ENCODE measurements around the gene ALG12.
A peak's percentile ranks its signal among the peaks of the same experiment; 100 is the strongest.

The ALG12 gene

DNA sequence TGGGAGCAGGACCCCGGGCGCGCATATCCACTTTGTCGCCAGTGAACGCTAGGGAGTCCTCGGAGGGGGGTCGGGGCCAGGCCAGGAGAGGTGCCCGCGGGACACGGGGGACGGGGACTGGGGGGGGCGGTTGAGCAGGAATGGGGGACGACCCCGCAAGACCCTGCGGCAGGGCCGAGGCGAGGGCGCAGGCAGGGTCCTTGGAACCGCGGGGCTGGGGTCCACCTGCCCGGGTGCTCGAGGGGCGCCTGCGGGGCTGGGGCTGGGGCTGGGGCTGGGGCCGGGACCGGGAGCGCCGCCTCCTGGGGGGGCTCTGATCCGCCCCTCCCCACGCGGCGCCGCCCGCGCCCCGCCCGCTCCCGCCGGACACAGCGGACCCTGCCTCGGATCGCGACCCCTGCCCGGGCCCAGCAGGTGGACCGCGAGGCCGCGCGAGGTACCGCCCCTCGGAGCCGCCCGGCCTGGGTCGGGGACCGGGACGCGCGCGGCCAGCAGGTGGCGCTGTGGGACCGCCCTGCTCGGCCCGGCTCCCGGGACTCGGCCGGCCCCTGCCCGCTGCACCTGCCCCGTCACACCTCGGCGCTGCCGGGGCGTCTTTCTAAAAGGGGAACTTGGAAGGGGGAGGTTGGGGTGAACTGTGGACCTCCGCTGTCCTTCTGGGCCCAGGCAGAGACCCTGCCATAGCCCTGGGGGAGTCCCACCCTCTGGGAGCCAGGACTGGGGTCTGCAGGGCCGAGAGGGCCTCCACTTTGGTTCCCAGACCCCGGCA lies 11.2 kb upstream of the ALG12 start:
- DNase-seq = peak; percentile 36

DNA sequence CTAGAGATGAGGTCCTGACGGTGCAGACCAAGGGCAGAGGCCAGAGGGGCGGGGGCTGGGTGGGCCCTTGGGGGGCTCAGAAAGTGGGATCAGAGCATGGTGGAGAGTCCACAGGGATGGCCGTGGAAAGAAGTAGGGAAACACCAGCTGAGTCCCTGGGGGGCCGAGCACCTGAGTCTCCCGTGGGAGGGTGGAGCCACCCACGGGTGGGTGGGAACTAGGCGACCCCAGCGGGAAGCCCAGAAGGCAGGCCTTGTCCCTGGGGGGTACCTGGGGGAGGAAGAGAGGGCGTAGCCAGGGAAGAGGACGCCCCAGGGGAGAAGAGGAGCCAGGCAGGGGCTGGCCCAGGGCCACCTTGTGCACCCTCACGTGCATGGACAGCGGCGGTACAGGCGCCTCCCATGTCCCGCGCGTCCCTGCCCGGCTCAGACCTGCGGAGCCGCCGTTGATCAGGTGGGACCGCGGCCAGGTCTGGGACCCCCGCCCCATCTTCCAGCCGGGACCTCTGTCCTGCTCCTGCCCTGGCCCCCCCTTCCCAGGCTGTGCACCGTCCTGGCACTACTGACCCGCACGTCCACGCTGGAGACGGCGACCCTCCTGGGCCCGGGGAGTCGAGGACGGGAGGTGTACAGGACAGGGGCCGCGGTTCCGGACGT lies 10.4 kb upstream of the ALG12 start:
- DNase-seq = no peak

DNA sequence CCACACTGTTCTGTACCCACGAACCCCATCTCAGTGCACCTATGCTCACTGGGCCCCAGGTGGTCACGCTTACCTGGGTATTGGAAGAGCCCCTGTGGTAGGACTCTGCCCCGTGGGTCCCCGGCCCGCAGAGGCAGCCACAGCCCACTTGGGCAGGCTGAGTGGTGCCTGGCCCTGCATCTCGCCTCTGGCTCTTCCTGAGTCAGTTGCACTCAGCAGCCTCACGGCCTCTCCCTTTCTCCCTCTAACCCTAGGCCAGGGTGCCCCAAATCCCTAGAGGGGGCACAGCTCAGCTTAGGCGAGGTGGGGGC lies 9.9 kb upstream of the ALG12 start:
- no peak for DNase-seq

DNA sequence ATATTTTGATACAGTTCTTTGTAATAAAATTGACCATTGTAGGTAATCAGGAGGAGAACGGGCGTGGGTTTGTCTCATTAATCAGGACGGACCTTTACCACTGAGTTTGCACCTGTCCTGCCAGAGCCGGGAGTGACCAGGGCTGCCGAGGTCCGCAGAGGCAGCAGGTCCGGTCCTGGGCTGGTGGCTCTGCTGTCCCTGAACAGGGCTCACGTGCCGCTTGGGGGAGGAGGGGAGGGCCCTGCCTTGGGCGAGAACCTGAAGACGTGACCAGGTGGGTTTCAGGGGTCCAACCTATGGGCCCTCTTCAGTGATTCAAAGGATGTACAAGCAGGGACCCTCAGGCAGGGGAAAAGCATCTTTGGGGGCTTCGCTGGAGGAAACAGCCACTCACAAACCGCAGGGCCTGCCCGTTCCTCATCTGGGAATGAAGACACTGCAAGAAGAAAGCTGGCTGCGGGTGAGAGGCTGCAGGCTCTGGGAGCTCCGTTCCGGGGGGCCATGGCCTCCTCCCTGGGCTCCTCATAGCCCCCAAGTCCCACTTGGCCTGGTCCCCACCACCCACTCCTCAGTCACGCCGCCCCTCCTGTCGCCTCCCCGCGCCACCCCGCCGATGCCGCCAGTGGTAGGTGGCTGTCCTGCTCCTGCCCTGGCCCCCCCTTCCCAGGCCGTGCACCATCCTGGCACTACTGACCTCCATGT lies 9.4 kb upstream of the ALG12 start:
- DNase-seq = no peak

DNA sequence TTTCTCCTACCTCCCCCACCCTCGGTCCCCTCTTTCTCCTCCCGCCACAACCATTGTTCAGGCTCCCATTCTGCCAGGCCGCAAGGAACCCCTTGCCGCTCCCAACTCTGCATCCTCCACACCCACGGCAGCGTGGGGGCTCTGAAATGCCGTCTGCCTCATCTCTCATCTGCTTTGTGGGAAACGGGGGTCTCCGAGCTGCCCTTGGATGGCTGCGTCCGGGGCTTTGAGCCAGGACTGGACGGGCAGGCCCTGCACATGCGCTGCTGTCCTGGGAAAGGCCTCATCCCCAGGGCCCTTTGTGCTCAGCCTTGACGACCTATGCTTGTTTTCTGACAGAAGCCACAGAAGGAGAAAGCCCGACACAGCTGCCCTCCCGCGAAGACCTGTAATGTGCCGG lies 8.7 kb upstream of the ALG12 start:
- DNase-seq = no peak

DNA sequence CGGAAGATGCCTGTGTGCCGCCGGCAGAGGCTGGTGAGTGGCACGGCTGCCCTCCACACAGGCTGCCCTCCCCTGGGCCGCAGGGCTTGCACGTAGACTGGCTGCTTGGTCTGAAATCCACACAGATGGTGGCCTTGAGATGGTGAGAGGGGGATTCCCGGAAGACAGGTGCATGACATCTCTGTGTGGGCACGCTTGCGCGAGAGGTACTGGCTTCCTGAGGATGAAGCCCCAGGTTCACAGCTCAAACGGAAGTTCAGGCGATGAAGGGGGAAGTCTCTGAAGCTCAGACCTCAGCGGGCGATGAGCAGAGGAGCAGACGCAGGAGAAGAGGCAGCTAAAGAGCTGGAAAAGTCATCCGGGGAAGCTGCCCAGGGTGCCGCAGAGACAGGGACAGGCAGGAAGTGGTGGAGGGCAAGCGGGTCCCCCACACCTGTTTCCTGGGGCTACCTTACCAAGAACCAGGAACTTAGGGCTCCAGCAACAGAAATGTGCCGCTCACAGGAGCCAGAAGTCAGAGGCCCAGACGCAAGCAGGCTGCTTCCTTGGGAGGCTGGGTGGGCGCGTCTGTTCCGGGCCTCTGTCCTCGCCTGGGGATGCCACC lies 7.4 kb upstream of the ALG12 start:
- DNase-seq = no peak

DNA sequence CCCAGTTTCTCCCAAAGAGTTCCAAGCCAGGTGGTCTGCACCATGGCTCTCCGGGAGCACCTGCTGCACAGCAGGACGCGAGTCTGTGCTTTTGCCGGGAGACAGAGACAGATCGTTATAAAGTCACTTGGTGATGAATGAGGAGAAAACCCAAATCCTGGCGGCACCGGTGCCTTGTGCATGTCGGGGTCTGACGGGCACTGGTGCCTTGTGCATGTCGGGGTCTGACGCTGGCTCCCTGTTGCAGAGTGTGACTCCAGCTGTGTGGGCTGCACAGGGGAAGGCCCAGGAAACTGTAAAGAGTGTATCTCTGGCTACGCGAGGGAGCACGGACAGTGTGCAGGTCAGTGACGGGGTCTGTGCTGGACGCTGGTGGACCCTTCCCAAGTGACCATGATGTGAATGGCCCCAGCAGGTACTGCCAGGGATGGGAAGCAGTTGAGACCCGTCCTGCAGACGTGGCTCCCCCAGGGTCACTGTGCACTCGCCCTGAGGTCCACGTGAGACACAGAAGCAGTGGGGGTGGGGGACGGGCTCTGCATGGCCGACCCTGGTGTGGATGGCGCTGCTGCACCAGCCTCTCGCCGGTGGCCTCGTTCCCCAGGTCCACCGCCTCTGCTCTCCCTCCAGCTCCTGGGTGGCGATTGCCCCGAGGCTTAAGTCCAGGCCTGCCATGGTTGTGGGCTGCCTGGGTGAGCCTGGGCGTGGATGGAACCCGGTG lies 6.0 kb upstream of the ALG12 start:
- DNase-seq = no peak

DNA sequence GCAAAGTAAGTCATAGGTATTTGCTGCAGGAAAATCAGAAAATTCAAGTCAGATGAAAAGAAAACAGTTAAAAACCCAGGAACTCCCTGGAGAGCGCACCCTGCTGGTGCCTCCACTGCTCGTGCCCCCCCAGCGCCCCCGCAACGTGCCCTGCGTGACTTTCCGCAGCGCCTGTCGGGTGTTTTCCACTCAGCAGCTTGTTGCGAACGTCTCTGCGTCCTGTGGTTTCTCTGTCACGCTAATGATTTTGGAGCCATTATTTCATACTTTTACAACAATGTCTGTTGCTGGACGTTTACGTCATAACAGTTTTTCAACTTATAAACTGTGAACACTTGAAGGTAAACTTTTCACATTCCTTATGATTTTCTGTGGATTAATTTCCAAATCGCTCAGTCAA lies 5.2 kb upstream of the ALG12 start:
- no peak for DNase-seq

DNA sequence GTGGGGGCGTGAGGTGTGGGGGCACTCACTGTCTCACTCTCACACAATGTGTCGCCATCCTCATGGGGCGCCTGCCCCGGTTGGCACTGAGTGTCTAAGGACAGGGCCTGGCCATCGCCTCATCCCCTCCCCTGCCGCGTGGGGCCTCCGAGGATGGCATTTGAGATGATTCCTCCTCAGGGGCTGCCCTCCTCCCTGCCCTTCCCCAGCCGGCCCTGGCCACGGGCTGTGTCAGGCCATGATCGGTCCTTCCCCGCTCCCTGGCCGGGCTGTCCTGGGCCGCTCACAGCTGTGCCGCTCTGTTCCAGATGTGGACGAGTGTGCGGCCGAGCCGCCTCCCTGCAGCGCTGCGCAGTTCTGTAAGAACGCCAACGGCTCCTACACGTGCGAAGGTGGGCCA lies 4.7 kb upstream of the ALG12 start:
- no peak for DNase-seq

DNA sequence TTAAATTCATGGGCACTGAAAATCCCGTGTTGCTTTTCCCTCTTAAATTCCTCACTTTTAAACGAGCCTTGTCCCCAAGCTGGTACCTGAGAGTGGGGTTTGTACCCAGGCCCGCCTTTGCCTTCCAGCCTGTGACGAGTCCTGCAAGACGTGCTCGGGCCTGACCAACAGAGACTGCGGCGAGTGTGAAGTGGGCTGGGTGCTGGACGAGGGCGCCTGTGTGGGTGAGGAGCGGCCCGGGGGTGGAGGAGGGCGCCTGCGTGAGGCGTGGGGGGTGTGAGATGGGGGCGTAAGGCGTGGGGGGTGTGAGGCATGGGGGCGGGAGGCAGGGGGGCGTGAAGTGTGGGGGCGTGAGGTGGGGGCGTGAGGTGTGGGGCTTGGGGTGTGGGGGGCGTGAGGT lies 4.2 kb upstream of the ALG12 start:
- no peak for DNase-seq

DNA sequence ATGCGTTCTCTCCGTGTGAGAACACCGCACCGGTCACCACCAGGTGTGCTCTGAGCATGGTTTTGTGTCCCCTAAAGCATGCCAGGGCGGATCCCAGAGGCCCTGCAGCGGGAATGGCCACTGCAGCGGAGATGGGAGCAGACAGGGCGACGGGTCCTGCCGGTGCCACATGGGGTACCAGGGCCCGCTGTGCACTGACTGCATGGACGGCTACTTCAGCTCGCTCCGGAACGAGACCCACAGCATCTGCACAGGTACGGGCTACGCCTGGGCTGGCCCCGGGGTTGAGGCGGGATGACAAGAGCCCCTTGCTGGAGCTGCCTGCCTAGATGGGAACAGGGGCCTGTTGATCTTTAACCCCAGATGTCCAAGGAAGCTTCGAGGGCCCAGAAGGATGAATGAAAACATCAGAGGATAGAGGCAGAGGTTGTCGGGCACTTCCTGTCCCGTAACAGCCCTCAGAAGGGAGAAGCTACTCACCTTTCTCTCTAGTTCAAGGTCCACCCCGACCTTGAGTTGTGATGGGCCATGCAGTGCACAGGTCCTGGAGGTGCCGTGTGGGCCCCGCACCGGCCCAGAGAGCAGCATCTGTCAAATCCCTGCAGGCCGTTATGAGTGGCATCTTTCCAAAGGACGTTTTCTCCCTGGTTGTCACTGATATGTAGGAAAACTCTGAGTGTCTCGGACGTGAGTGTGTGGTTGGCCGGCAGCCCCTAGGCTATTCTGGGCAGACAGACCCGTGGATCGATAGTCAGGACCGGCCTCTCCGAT lies 3.5 kb upstream of the ALG12 start:
- DNase-seq = no peak

DNA sequence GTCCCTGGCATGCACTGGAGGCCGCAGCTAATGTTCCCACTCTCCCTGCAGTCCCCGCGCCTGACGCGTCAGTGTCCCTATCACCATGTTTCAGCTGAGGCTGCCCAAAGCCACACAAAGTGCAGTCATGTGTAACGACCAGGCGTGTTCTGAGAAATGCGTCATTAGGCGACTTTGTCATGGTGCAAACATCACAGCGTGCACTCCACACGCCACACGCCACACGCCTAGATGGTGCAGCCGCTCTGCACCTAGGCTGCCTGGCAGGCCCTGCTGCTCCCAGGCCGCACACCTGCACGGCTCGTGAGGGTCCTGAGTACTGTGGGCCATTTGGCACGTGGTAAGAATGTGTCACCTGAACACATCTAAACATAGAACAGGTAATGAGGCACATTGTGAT lies 2.6 kb upstream of the ALG12 start:
- DNase-seq = no peak

DNA sequence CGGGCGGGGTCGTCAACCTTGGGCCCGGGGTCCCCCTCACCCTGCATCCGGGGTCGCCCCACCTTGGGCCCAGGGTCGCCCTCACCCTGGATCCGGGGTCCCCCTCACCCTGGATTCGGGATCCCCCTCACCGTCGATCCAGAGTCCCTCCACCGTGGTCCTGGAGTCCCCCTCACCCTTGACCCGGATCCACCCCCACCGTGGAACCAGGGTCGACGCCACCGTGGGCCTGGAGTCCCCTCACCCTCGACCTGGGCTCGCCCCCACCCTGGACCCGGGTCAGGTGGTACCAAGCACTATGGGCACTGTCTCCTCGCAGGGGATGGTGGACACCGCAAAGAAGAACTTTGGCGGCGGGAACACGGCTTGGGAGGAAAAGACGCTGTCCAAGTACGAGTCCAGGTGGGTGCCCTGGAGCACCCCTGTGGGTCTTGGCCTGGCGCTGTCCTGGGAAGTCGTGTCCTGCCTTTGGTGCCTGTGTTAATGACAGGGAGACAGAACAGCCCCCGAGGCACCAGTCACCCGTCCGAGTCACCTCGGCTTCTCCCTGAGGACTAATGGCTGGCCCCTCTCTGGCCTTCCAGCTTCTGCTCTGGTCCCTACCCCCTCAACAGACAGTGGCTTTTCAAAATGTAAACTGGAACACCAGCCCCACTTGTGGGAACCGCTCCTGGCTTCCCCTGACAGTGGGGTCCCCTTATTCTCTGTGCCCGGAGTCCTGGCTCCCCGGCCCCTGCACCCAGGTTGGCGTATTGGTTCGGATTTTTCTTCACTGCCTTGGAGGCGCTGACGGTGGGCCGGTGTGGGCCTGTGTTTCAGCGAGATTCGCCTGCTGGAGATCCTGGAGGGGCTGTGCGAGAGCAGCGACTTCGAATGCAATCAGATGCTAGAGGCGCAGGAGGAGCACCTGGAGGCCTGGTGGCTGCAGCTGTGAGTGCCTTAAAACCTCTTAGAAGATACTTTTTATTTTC lies 958 bp upstream of the ALG12 start:
- DNase-seq = no peak

DNA sequence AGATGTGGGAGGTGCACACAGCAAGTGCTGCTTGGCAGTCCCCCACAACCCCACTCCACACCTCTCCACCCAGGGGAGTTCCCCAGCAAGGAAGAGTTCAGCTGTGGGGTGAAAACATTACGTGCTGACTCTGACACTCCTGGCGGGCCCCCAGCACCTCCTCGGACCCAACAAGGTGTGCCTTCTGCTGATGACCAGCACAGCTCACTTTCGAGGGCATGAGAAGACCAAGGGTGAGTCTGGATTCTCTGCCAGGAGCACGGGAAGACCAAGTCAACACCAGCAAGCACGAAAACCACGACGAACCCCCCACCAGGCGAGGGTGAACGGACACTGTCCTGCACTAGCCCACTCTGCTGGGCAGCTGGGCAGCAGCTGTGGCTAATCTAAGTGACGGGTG lies 1.4 kb downstream of the ALG12 start:
- no peak for DNase-seq

DNA sequence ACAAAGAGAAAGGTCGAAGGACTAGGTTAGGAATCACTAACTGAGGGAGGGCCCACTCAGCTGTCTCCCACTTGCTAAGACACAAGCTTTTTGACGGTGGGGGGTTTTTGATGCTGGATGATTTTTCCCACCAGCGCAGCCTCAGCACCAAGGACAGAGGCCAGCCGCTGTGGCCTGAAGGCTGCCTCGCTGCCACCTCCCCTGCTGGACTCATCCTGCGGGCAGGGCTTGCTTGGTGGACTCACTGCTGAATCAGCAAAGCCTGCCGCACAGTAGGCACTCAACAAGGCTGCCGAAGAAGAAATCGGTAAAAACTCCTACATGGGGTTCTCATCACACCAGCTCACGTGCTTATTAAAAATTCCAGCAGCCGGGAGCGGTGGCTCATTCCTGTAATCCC lies 2.6 kb downstream of the ALG12 start:
- DNase-seq = no peak

DNA sequence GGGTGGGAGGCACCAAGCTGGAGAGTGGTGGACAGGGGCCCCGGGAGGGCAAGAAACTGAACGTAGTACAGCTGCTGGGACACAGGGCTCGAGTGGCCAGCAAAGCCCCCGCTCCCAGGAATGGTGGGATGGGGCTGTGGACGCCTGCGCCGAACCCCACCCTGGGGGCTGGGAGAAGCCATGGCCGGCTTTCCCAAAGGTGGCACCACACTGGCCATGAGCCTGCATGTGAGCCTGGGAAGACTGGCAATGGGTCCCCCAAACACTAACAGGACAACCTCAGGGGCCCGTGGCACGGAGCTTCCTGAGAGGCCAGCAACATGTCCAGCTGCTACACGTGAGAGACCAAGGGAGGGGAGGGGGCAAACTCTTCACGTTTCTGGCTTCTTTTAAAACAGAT lies 4.0 kb downstream of the ALG12 start:
- no peak for DNase-seq

DNA sequence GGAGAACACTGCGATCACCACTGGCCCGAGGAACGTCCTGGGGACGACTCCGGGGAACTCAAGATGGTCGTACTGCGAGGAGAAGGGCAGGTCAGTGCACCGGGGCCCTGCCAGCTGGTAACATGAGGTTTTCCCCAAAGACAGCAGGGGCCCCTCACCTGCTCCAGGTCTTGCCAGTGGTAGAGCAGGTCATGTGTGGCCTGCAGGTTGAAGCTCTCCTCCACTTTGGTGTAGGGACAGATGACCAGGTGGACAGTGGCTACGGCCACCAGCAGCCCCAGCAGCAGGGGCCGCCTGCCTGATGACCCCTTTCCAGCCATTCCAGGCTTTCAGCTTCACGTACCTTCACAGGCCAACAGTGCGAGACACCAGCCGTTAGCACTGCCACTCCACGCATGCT lies 4.8 kb downstream of the ALG12 start:
- no peak for DNase-seq

DNA sequence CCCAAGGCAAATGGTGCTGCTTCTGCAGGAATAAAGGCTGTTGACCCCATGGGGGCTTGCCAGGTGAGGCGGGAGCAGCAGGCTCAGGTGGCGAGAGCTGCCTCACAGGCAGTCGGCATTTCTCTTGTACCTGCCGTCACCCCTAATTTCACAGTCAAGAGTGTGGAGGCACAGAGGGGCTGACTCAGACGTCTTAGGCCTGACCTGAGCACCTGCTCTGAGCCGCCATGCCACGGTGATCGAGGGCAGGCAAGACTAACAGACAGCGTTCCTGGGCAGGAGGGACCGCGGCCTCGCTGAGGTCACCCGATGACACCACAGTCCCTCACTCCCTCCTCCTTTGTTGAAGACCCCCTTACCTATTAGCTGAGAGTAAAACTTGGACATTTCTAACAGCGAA lies 5.2 kb downstream of the ALG12 start:
- no peak for DNase-seq

DNA sequence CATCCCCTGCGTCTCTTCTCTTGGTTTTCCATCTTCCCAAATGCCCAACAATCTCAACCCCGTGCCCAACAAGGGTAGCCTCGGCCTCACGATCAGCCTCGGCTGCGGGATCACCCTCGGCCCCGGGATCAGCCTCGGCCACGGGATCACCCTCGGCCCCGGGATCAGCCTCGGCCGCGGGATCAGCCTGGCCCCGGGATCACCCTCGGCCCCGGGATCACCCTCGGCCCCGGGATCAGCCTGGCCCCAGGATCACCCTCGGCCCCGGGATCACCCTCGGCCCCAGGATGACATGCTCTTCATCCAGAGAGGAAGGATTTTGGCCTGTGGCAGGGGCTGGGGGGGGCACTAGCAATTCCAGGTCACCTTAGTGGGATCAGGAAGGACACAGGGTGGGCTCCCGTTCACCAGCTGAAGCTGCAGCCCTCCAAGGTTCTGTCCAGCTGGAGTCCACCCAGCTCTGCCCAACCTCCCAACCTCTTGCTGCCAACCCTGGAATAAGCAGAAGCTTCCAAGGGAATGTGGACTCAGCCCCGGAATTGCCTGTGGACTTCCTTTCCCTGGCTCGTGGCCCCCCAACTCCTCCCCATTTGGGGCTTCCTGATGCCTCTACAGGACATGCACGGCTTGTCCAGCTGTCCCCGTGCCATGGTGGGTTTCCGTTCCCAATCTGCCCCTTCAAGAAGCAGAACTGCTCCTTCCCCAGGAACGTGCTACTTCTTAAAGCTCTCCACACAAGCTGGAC lies 6.2 kb downstream of the ALG12 start:
- DNase-seq = no peak

Measured in NCI-H345 (cell line).